CD4-positive, alpha-beta memory T cell (primary cell): Measurements from ENCODE around the gene EDARADD. TPM values are rescaled to one million over a fixed set of nuclear protein-coding genes. Genes with fewer than 3 reads are reported as not detected.

Source experiments
- CTCF ChIA-PET: fragments of 350-600 bp; sonication (Branson Sonifier 250); formaldehyde crosslinking; loops from one replicate; lab custom pipeline; 2021; ENCODE audit warnings: inconsistent platforms; ENCODE audit not compliant: partially characterized antibody; lab: Charles Lee
- POLR2A ChIA-PET: fragments of 350-600 bp; sonication (Branson Sonifier 250); formaldehyde crosslinking; loops from one replicate; lab custom pipeline; 2021; ENCODE audit not compliant: partially characterized antibody; lab: Charles Lee
- DNase-seq, 5 donors: peaks; one replicate each; pipeline versions ENCODE4 v3.0.0 to v3.0.0-alpha.2; 2020 to 2022; ENCODE audit warnings: mixed read lengths in 1 of 5
- H3K27ac ChIP-seq: one replicate; pipeline ENCODE4 v1.7.0; 2013; ENCODE audit warnings: low read depth, low read length
- H3K27me3 ChIP-seq: 2 replicates; pipeline ENCODE4 v1.7.0; 2013; ENCODE audit warnings: mild to moderate bottlenecking, low read length, moderate library complexity; ENCODE audit not compliant: insufficient read depth
- H3K36me3 ChIP-seq: 2 replicates; pipeline ENCODE4 v1.7.0; 2013; ENCODE audit warnings: mild to moderate bottlenecking, low read length, moderate library complexity; ENCODE audit not compliant: insufficient read depth
- H3K4me1 ChIP-seq: 2 replicates; pipeline ENCODE4 v1.7.0; 2013; ENCODE audit warnings: mild to moderate bottlenecking, low read length, moderate library complexity; ENCODE audit not compliant: insufficient read depth
- H3K4me3 ChIP-seq, 2 donors: one replicate each; pipeline ENCODE4 v1.7.0; 2013; ENCODE audit warnings: low read length in 2 of 2, mild to moderate bottlenecking in 1 of 2
- H3K9me3 ChIP-seq, 2 donors: one replicate each; pipeline ENCODE4 v1.7.0; 2013; ENCODE audit warnings: low read length in 2 of 2, control low read depth in 1 of 2; ENCODE audit not compliant: control insufficient read depth in 1 of 2
- H3K27ac Mint-ChIP-seq, 7 donors: one replicate each; pipeline ENCODE4 v1.8.0; 2020 to 2021; ENCODE audit warnings: mixed read lengths in 7 of 7, mild to moderate bottlenecking in 6 of 7, inconsistent platforms in 3 of 7, moderate library complexity in 3 of 7
- H3K27me3 Mint-ChIP-seq, 2 donors: one replicate each; pipeline ENCODE4 v1.8.0; 2020 to 2021; ENCODE audit warnings: mixed read lengths in 2 of 2
- H3K36me3 Mint-ChIP-seq, 2 donors: one replicate each; pipeline ENCODE4 v1.8.0; 2020 to 2021; ENCODE audit warnings: mixed read lengths in 2 of 2, inconsistent platforms in 1 of 2, mild to moderate bottlenecking in 1 of 2
- H3K4me1 Mint-ChIP-seq, 4 donors: one replicate each; pipeline ENCODE4 v1.8.0; 2020 to 2021; ENCODE audit warnings: mixed read lengths in 4 of 4, mild to moderate bottlenecking in 1 of 4
- H3K4me3 Mint-ChIP-seq, 8 donors: one replicate each; pipeline ENCODE4 v1.8.0; 2020 to 2021; ENCODE audit warnings: mixed read lengths in 8 of 8, mild to moderate bottlenecking in 7 of 8, moderate library complexity in 6 of 8, inconsistent platforms in 3 of 8
- H3K9me3 Mint-ChIP-seq, 8 donors: one replicate each; pipeline ENCODE4 v1.8.0; 2020 to 2021; ENCODE audit warnings: mixed read lengths in 8 of 8, mild to moderate bottlenecking in 5 of 8, inconsistent platforms in 3 of 8, moderate library complexity in 1 of 8
- intact Hi-C: fragments of 100-400 bp; cut with micrococcal nuclease; formaldehyde crosslinking; loops from one replicate; pipeline ENCODE4 v1.15.1; 2023
- polyA plus RNA-seq, 2 donors: library from polyadenylated mRNA; unstranded; fragments of 300-500 nt; fragmentation: Illumina TruSeq; gene quantifications; one replicate each; pipeline ENCODE4 v1.2.3, GENCODE V29; 2021
- total RNA-seq, 2 experiments: library from RNA; stranded (reverse); gene quantifications; one replicate each; pipeline ENCODE4 v1.2.3, GENCODE V29; 2021

Gene EDARADD
- total and polyA plus RNA-seq, 4 experiments from 2014 or later, result 4.7 to 8.5 (median 7.9) TPM

DNA sequence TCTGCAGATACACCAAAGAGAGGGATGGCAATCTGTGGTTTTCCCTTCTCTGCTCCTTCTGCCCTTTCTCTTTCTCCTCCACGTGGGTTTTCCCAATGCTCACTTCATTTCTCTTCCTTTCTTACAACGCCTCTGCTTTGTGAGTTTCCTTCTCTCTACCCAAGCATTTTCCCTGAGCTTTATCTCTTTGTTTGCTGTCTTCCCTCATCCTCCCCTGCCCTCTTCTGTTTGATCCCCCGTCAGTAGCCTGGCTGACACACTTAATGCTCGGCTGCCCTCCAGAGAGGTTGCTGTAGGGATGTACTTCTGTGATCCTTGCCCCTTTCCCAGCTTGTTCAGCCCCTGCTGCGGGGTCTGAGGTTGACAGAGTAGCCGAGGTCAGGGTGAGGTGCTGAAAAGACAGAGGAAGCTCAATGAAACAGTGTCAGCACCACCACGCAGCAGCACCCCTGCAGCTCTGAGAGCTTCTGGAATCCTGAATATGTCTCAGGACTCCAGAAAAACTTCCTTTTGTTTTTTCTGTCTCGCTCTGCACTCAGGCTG lies 6.0 kb downstream of the EDARADD start:
- Mint-ChIP-seq H3K4me1 (peaks cover 16 to 42% (median 32%) of the 10 kb centered on the region in 4 donors), H3K27me3 (peaks cover 0 to 13% of the 10 kb centered on the region in 2 donors), H3K27ac (peak overlapping the region in 1 of 7 donors; percentile 47), H3K4me3 (peak overlapping the region in 3 of 8 donors; percentile 0 to 33 (median 27)), H3K36me3 (no peaks in the 10 kb centered on the region), H3K9me3 (peaks cover 0 to 2% (median 0%) of the 10 kb centered on the region in 8 donors)
- Histone ChIP-seq H3K36me3 (no peaks in the 10 kb centered on the region), H3K9me3 (no peaks in the 10 kb centered on the region), H3K27me3 (no peaks in the 10 kb centered on the region), H3K27ac (no peak overlapping the region), H3K4me1 (peaks cover 9% of the 10 kb centered on the region), H3K4me3 (no peak overlapping the region)
- intact Hi-C loops, result no loop called here
- DNase-seq, result no peak
- POLR2A ChIA-PET, result no interaction called here
- CTCF ChIA-PET, result no interaction called here

GRCh38 chr1:236401698-236402097 lies 7.6 kb downstream of the EDARADD start:
- ChIA-PET CTCF (no interaction called here), POLR2A (no interaction called here)
- peaks cover 0 to 2% (median 0%) of the 10 kb centered on the region in 8 donors for H3K9me3 Mint-ChIP-seq
- no peaks in the 10 kb centered on the region for H3K36me3 Mint-ChIP-seq
- no peaks in the 10 kb centered on the region for H3K27me3 ChIP-seq
- peak overlapping the region in 2 of 7 donors; percentile 3 to 57 for H3K27ac Mint-ChIP-seq
- intact Hi-C loops, result no loop called here
- H3K4me3 ChIP-seq, result no peak overlapping the region
- no peak for DNase-seq
- peaks cover 0 to 7% of the 10 kb centered on the region in 2 donors for H3K27me3 Mint-ChIP-seq
- no peaks in the 10 kb centered on the region for H3K9me3 ChIP-seq
- no peak overlapping the region for H3K4me3 Mint-ChIP-seq
- peaks cover 11 to 41% (median 28%) of the 10 kb centered on the region in 4 donors for H3K4me1 Mint-ChIP-seq
- H3K36me3 ChIP-seq, result no peaks in the 10 kb centered on the region
- peaks cover 2% of the 10 kb centered on the region for H3K4me1 ChIP-seq
- no peak overlapping the region for H3K27ac ChIP-seq

DNA sequence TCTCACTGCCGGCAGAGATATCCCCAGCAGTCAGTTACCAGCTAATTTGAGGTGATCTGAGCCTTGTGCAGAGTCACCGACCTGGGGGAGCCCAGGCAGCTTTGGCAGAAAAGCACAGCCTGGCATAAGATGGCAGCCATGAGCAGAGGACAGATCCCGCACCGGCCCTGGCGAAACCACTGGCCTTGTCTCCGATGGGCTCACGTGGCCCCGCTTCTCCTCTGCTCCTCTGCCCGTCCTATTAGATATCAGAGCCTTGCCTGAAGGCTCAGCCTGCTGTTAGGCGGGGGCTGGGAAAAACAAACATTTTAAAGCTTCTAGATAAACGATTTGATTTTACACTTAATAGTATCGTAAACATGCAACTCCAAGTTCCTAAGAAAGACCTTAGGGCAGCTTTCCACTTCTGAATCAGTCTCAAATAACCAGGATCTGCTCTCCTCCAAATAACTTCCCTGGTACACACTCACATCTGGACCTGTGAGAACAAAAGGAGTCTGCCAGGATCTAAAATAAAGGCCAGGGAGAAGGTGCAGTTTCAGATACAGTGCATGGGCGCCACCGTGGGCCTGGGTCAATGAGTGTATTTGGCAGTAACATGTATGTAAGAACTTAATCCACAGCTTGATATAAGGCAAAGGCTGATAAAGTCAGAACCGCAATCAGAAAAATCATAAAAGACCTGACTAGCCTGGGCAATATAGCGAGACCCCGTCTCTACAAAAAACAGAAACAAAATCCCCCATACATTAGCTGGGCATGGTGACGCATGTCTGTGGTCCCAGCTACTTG lies 10.0 kb downstream of the EDARADD start:
- Mint-ChIP-seq H3K36me3 (peaks cover 0 to under 1% of the 10 kb centered on the region in 2 donors), H3K27ac (peak overlapping the region in 2 of 7 donors; percentile 5 to 35), H3K4me1 (peaks cover 7 to 34% (median 18%) of the 10 kb centered on the region in 4 donors), H3K27me3 (peaks cover 0 to 4% of the 10 kb centered on the region in 2 donors), H3K4me3 (no peak overlapping the region), H3K9me3 (peaks cover 0 to 2% (median 0%) of the 10 kb centered on the region in 8 donors)
- H3K27me3 ChIP-seq, result no peaks in the 10 kb centered on the region
- no peaks in the 10 kb centered on the region for H3K36me3 ChIP-seq
- intact Hi-C loops, result no loop called here
- no peak for DNase-seq
- no peak overlapping the region for H3K4me3 ChIP-seq
- H3K4me1 ChIP-seq, result no peaks in the 10 kb centered on the region
- CTCF ChIA-PET, result interaction anchor here (1.5 kb wide), 1 partner anchor 16 kb away, joined by 3 read pairs; no protein-coding TSS in a partner anchor
- H3K27ac ChIP-seq, result no peak overlapping the region
- POLR2A ChIA-PET, result no interaction called here
- no peaks in the 10 kb centered on the region for H3K9me3 ChIP-seq

DNA sequence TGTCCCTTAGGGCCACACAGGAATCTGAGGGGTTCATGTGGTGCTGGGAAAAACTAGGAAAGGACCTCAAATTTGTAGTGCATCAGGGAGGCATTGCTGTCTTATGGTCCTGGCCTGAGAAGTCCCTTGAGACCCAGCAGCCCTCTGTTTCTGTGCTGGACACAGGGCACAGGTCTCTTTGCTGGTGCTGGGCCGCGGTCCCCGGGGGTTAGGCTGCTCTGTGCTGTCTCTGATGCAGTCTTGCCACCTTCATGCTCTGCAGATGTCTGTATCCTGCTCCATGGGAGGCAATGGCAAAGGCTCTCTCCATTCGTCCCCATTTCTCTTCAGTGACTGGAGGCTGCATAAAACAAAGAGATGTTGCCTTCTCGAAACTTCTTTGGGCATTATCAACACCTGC lies 13.0 kb downstream of the EDARADD start:
- H3K36me3 Mint-ChIP-seq, result peaks cover 0 to 2% of the 10 kb centered on the region in 2 donors
- H3K27me3 Mint-ChIP-seq, result no peaks in the 10 kb centered on the region
- Histone ChIP-seq H3K36me3 (no peaks in the 10 kb centered on the region), H3K27me3 (no peaks in the 10 kb centered on the region), H3K9me3 (no peaks in the 10 kb centered on the region), H3K27ac (no peak overlapping the region), H3K4me1 (no peaks in the 10 kb centered on the region), H3K4me3 (no peak overlapping the region)
- no peak for DNase-seq
- H3K27ac Mint-ChIP-seq, result peak overlapping the region in 2 of 7 donors; percentile 13 to 68
- POLR2A ChIA-PET, result no interaction called here
- intact Hi-C loops, result no loop called here
- H3K4me1 Mint-ChIP-seq, result peaks cover 3 to 21% (median 8%) of the 10 kb centered on the region in 4 donors
- no peak overlapping the region for H3K4me3 Mint-ChIP-seq
- H3K9me3 Mint-ChIP-seq, result peaks cover 0 to 2% (median 0%) of the 10 kb centered on the region in 8 donors
- CTCF ChIA-PET, result no interaction called here

- H3K27ac Mint-ChIP-seq, result peak overlapping the region; percentile 1 to 78 (median 39)
- CTCF ChIA-PET, result no interaction called here
- peaks cover 0 to 10% of the 10 kb centered on the region in 2 donors for H3K36me3 Mint-ChIP-seq
- H3K4me3 Mint-ChIP-seq, result no peak overlapping the region
- Histone ChIP-seq H3K27me3 (no peaks in the 10 kb centered on the region), H3K9me3 (no peaks in the 10 kb centered on the region), H3K4me3 (no peak overlapping the region), H3K27ac (no peak overlapping the region), H3K36me3 (no peaks in the 10 kb centered on the region), H3K4me1 (peaks cover 25% of the 10 kb centered on the region)
- POLR2A ChIA-PET, result interaction anchor here (0.8 to 1.0 kb wide), 2 partner anchors 18 to 19 kb away, joined by 3 read pairs; no protein-coding TSS in a partner anchor
- intact Hi-C loops, result loop anchor here (10.0 kb wide), 2 partner anchors 191 to 381 kb away; partner anchors contain the start of genes HEATR1 and MTR
- DNase-seq, result no peak
- peaks cover 19 to 30% (median 24%) of the 10 kb centered on the region in 4 donors for H3K4me1 Mint-ChIP-seq
- H3K9me3 Mint-ChIP-seq, result peaks cover 0 to 2% (median 0%) of the 10 kb centered on the region in 8 donors
- no peaks in the 10 kb centered on the region for H3K27me3 Mint-ChIP-seq
These were observed 19.6 kb downstream of the EDARADD start for GRCh38 chr1:236413688-236414087.

GRCh38 chr1:236416165-236416564 lies 22.1 kb downstream of the EDARADD start:
- Histone ChIP-seq H3K27ac (peak overlapping the region; percentile 83), H3K9me3 (no peaks in the 10 kb centered on the region), H3K4me1 (peaks cover 25% of the 10 kb centered on the region), H3K4me3 (peak overlapping the region; percentile 45 to 49), H3K27me3 (no peaks in the 10 kb centered on the region), H3K36me3 (no peaks in the 10 kb centered on the region)
- Mint-ChIP-seq H3K4me3 (peak overlapping the region; percentile 63 to 89 (median 80)), H3K9me3 (peaks cover 0 to 2% (median 0%) of the 10 kb centered on the region in 8 donors), H3K4me1 (peaks cover 18 to 27% (median 25%) of the 10 kb centered on the region in 4 donors), H3K27ac (peak overlapping the region; percentile 88 to 99 (median 97)), H3K36me3 (peaks cover 2 to 13% of the 10 kb centered on the region in 2 donors), H3K27me3 (no peaks in the 10 kb centered on the region)
- intact Hi-C loops, result loop anchor here (1.0 to 10.0 kb wide), 4 partner anchors 21 to 379 kb away; partner anchors contain the start of genes ERO1B, HEATR1 and MTR
- CTCF ChIA-PET, result interaction anchor here (1.1 kb wide), 1 partner anchor 35 kb away, joined by 3 read pairs; no protein-coding TSS in a partner anchor
- DNase-seq, result peak; percentile 73 to 86 (median 82)
- POLR2A ChIA-PET, result interaction anchor here (1.1 to 3.9 kb wide), 3 partner anchors 20 to 135 kb away, joined by 4 to 46 read pairs (median 15); partner anchors contain the start of genes EDARADD and ERO1B
